Measurements from ENCODE around the gene CTBP2. TPM values are rescaled to one million over a fixed set of nuclear protein-coding genes. Genes with fewer than 3 reads are reported as not detected.

The CTBP2 gene
- total RNA-seq, 4 donors from 2014 or later = 41.8 to 55.9 (median 47.1) TPM

GRCh38 chr10:125123476-125124114, 36.8 kb downstream of the CTBP2 start:
- H3K27ac ChIP-seq = peak overlapping the region; percentile 78 to 88 (median 84)
- H3K9me3 ChIP-seq = no peaks in the 10 kb centered on the region
- WGBS, 2 donors = 26 to 58% methylated on average over 2 to 6 of the region's 13 CpGs
- peaks cover 26 to 99% (median 50%) of the 10 kb centered on the region in 3 donors for H3K4me1 ChIP-seq
- H3K4me3 ChIP-seq = peak overlapping the region in 1 of 4 donors; percentile 45
- no peaks in the 10 kb centered on the region for H3K27me3 ChIP-seq
- peaks cover 0 to 12% (median 0%) of the 10 kb centered on the region in 3 donors for H3K36me3 ChIP-seq
- DNase-seq = no peak
- intact Hi-C loops (cut with DNase I) = no loop called here
- TF ChIP-seq POLR2A (IDR thresholded peaks at IDR 0.05) (peak in 1 of 4 donors; percentile 20), CTCF (IDR thresholded peaks at IDR 0.05) (no peak)

- Histone ChIP-seq H3K9me3 (no peaks in the 10 kb centered on the region), H3K27me3 (no peaks in the 10 kb centered on the region), H3K36me3 (peaks cover 0 to 3% (median 0%) of the 10 kb centered on the region in 3 donors), H3K27ac (peak overlapping the region; percentile 78 to 88 (median 84)), H3K4me1 (peaks cover 27 to 99% (median 51%) of the 10 kb centered on the region in 3 donors), H3K4me3 (no peak overlapping the region)
- DNase-seq = no peak
- WGBS, 2 donors = 90 to 93% methylated on average over 7 to 8 of the region's 8 CpGs
- intact Hi-C loops (cut with DNase I) = no loop called here
- no peak for TF ChIP-seq CTCF (IDR thresholded peaks at IDR 0.05)
- TF ChIP-seq POLR2A (IDR thresholded peaks at IDR 0.05) = no peak
Observed at GRCh38 chr10:125122566-125122965, 37.8 kb downstream of the CTBP2 start.

GRCh38 chr10:125121003-125121402, 39.4 kb downstream of the CTBP2 start:
- peaks cover 27 to 99% (median 60%) of the 10 kb centered on the region in 3 donors for H3K4me1 ChIP-seq
- no peaks in the 10 kb centered on the region for H3K27me3 ChIP-seq
- peak overlapping the region; percentile 39 to 61 (median 46) for H3K27ac ChIP-seq
- DNase-seq = no peak
- no peak overlapping the region for H3K4me3 ChIP-seq
- TF ChIP-seq CTCF (IDR thresholded peaks at IDR 0.05) = peak in 2 of 6 experiments; percentile 21 to 58
- no peak for TF ChIP-seq POLR2A (IDR thresholded peaks at IDR 0.05)
- no peaks in the 10 kb centered on the region for H3K36me3 ChIP-seq
- no peaks in the 10 kb centered on the region for H3K9me3 ChIP-seq
- intact Hi-C loops (cut with DNase I) = no loop called here
- WGBS, 2 donors = 75 to 82% methylated on average over 8 of the region's 8 CpGs

- WGBS, 2 donors = 67 to 70% methylated on average over 7 to 11 of the region's 11 CpGs
- H3K4me1 ChIP-seq = peaks cover 27 to 96% (median 57%) of the 10 kb centered on the region in 3 donors
- no peaks in the 10 kb centered on the region for H3K36me3 ChIP-seq
- TF ChIP-seq POLR2A (IDR thresholded peaks at IDR 0.05) = no peak
- TF ChIP-seq CTCF (IDR thresholded peaks at IDR 0.05) = no peak
- H3K27me3 ChIP-seq = no peaks in the 10 kb centered on the region
- H3K9me3 ChIP-seq = no peaks in the 10 kb centered on the region
- intact Hi-C loops (cut with DNase I) = no loop called here
- no peak for DNase-seq
- peak overlapping the region; percentile 39 to 61 (median 46) for H3K27ac ChIP-seq
- H3K4me3 ChIP-seq = no peak overlapping the region
Observed at GRCh38 chr10:125120053-125120710, 40.2 kb downstream of the CTBP2 start.

DNA sequence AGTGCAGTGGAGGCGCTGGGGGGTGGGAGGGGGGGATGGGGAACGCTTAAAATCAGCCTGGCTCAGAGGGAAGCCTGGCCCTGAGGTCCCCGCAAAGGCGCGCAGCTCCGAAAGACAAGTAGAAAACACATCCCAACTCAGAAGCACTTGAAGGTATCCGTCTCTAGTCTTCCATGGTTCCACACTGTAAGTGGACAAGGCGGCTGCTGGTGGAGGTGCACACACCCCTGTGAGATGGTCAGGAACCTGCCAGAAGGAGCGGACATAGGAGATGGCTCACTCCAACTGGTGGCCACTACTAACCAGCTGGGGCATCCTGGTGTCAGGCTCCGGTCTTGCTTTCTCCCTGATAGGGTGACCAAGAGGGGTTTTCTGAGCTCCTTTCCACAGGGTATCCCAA, 41.7 kb downstream of the CTBP2 start:
- H3K4me3 ChIP-seq = no peak overlapping the region
- no peak for DNase-seq
- H3K9me3 ChIP-seq = no peaks in the 10 kb centered on the region
- no peak for TF ChIP-seq CTCF (IDR thresholded peaks at IDR 0.05)
- no peak for TF ChIP-seq POLR2A (IDR thresholded peaks at IDR 0.05)
- H3K27me3 ChIP-seq = no peaks in the 10 kb centered on the region
- 86 to 91% methylated on average over 4 to 9 of the region's 10 CpGs for WGBS, 2 donors
- peaks cover 26 to 96% (median 45%) of the 10 kb centered on the region in 3 donors for H3K4me1 ChIP-seq
- intact Hi-C loops (cut with DNase I) = no loop called here
- peak overlapping the region in 3 of 4 donors; percentile 57 to 73 (median 66) for H3K27ac ChIP-seq
- H3K36me3 ChIP-seq = no peaks in the 10 kb centered on the region
